HG03378 (cell line): ENCODE measurements around the gene GDPD1.
"Not testable (repeated sequence)": the region's sequence is repeated elsewhere in the genome, so short reads cannot be mapped to it uniquely, and the experiment has no call there.

Experiments used
- ATAC-seq: cut with Tn5 transposase; IDR thresholded peaks from one replicate; pipeline ENCODE4 v1.9.1; 2021; ENCODE audit warnings: mild to moderate bottlenecking, moderate library complexity; ENCODE audit not compliant: unreplicated experiment

The GDPD1 gene

GRCh38 chr17:59311051-59311468 is 90.7 kb downstream of the GDPD1 start:
- ATAC-seq, result peak; percentile 68

- not testable (repeated sequence) for ATAC-seq
Observed at GRCh38 chr17:59311521-59311920, 91.2 kb downstream of the GDPD1 start.

GRCh38 chr17:59315866-59316265 is 95.6 kb downstream of the GDPD1 start:
- ATAC-seq, result no peak
